Astrocyte (in vitro differentiated cells and primary cell): ENCODE measurements around the gene TST. TPM values are rescaled to one million over a fixed set of nuclear protein-coding genes. Genes with fewer than 3 reads are reported as not detected.

Source experiments
- DNase-seq: peaks from one replicate; pipeline ENCODE4 v3.0.0-alpha.2; 2010; ENCODE audit warnings: low read depth
- FAIRE-seq: peaks from 2 replicates; lab custom pipeline; 2011; peaks lifted over from hg19 to GRCh38; lab: Jason Lieb, UNC
- H2AFZ ChIP-seq: 2 replicates; pipeline ENCODE4 v1.6.0; 2012; ENCODE audit warnings: low read depth, low read length, inconsistent platforms
- H3K27ac ChIP-seq: 2 replicates; pipeline ENCODE4 v1.5.1; 2011; ENCODE audit warnings: low read depth, low read length, inconsistent platforms
- H3K27me3 ChIP-seq: 2 replicates; pipeline ENCODE4 v1.6.0; 2011; ENCODE audit warnings: low read length, inconsistent platforms; ENCODE audit not compliant: insufficient read depth
- H3K36me3 ChIP-seq: 2 replicates; pipeline ENCODE4 v1.5.1; 2011; ENCODE audit warnings: low read length, inconsistent platforms; ENCODE audit not compliant: insufficient read depth
- H3K4me1 ChIP-seq: 2 replicates; pipeline ENCODE4 v1.5.1; 2011; ENCODE audit warnings: low read length, inconsistent platforms; ENCODE audit not compliant: insufficient read depth
- H3K4me2 ChIP-seq: 2 replicates; pipeline ENCODE4 v1.6.0; 2012; ENCODE audit warnings: low read length, inconsistent platforms
- H3K4me3 ChIP-seq: 2 replicates; pipeline ENCODE4 v1.5.1; 2011; ENCODE audit warnings: low read depth, mild to moderate bottlenecking, low read length, inconsistent platforms; ENCODE audit not compliant: insufficient read depth
- H3K79me2 ChIP-seq: 2 replicates; pipeline ENCODE4 v1.6.0; 2012; ENCODE audit warnings: mild to moderate bottlenecking, low read length, inconsistent platforms; ENCODE audit not compliant: insufficient read depth
- H3K9ac ChIP-seq: 2 replicates; pipeline ENCODE4 v1.6.0; 2012; ENCODE audit warnings: mild to moderate bottlenecking, low read length, inconsistent platforms
- H3K9me3 ChIP-seq: 2 replicates; pipeline ENCODE4 v1.5.1; 2012; ENCODE audit warnings: low read depth, mild to moderate bottlenecking, low read length, inconsistent platforms; ENCODE audit not compliant: insufficient read depth
- H4K20me1 ChIP-seq: 2 replicates; pipeline ENCODE4 v1.6.0; 2012; ENCODE audit warnings: low read length, inconsistent platforms; ENCODE audit not compliant: insufficient read depth
- H3K27ac Mint-ChIP-seq: one replicate; pipeline ENCODE4 v1.8.0; 2021; ENCODE audit warnings: mild to moderate bottlenecking, mixed read lengths; ENCODE audit not compliant: unreplicated experiment
- H3K27me3 Mint-ChIP-seq: one replicate; pipeline ENCODE4 v1.8.0; 2021; ENCODE audit warnings: low read depth, mixed read lengths; ENCODE audit not compliant: unreplicated experiment
- H3K36me3 Mint-ChIP-seq: one replicate; pipeline ENCODE4 v1.8.0; 2021; ENCODE audit warnings: low read depth, mixed read lengths; ENCODE audit not compliant: unreplicated experiment
- H3K4me1 Mint-ChIP-seq: one replicate; pipeline ENCODE4 v1.8.0; 2021; ENCODE audit warnings: low read depth, mixed read lengths; ENCODE audit not compliant: unreplicated experiment
- H3K4me3 Mint-ChIP-seq: one replicate; pipeline ENCODE4 v1.8.0; 2021; ENCODE audit warnings: mild to moderate bottlenecking, moderate library complexity, mixed read lengths; ENCODE audit not compliant: unreplicated experiment
- H3K9me3 Mint-ChIP-seq: one replicate; pipeline ENCODE4 v1.8.0; 2021; ENCODE audit warnings: mild to moderate bottlenecking, mixed read lengths; ENCODE audit not compliant: unreplicated experiment
- EZH2 ChIP-seq: IDR thresholded peaks from 2 replicates; pipeline ENCODE4 v1.6.1; 2012; ENCODE audit warnings: mild to moderate bottlenecking, low read length, inconsistent platforms; ENCODE audit not compliant: insufficient read depth
- total RNA-seq: library from RNA; stranded (reverse); gene quantifications from 2 replicates; pipeline ENCODE4 v1.2.1, GENCODE V29; 2021
- TF ChIP-seq, protein P1 (sequence below): IDR thresholded peaks from 2 replicates; pipeline ENCODE4 v1.5.1; 2011; ENCODE audit warnings: low read depth, mild to moderate bottlenecking, inconsistent platforms, low read length, moderate library complexity; ENCODE audit not compliant: insufficient read depth

Gene TST
- total RNA-seq, 1 donor from 2014 or later, result 32.2 TPM

DNA sequence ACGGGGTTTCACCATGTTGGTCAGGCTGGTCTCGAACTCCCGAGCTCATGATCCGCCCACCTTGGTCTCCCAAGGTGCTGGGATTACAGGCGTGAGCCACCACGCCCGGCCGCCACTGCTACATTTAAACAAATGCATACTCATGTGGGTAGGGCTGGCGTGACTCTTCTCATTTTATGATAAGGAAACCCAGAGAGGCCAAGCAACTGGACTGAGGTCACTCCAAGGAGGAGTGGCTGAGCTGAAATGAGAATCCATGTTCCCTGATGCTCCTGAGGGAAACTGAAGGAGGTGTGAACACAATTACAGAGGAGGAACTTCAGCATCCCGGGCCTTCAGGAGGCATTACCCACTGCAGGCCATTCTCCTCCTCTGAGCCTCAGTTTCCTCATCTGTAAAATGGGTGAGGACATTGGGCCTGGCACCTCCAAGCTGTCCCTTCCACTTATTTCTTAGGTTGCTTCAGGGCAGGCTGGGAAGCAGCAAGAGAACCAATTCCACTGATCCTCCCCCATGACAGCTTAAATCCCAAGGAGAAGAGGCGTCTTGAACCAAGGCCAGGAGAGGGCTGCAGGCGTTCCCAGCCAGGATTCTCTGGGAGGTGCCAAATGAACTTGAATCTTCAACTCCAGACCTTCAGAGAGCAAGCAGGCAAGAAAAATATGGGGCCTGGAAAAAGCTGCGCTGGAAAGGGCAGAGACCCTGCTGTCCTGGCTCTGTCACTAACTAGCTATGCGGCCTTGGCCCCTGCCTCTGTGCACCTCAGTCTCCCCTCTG, 2.9 kb downstream of the TST start:
- Histone ChIP-seq H3K4me2 (no peak overlapping the region), H3K36me3 (no peaks in the 10 kb centered on the region), H4K20me1 (peaks cover 40% of the 10 kb centered on the region), H3K4me3 (no peak overlapping the region), H3K27me3 (no peaks in the 10 kb centered on the region), H3K4me1 (peaks cover 11% of the 10 kb centered on the region), H3K79me2 (peaks cover 28% of the 10 kb centered on the region), H3K9ac (no peak overlapping the region), H2AFZ (no peak overlapping the region), H3K9me3 (no peaks in the 10 kb centered on the region), H3K27ac (no peak overlapping the region)
- Mint-ChIP-seq H3K27ac (no peak overlapping the region), H3K4me1 (peaks cover 8% of the 10 kb centered on the region), H3K27me3 (no peaks in the 10 kb centered on the region), H3K9me3 (no peaks in the 10 kb centered on the region), H3K36me3 (peaks cover 7% of the 10 kb centered on the region), H3K4me3 (no peak overlapping the region)
- DNase-seq (no peak), FAIRE-seq (no peak)
- TF ChIP-seq, protein P1, sequence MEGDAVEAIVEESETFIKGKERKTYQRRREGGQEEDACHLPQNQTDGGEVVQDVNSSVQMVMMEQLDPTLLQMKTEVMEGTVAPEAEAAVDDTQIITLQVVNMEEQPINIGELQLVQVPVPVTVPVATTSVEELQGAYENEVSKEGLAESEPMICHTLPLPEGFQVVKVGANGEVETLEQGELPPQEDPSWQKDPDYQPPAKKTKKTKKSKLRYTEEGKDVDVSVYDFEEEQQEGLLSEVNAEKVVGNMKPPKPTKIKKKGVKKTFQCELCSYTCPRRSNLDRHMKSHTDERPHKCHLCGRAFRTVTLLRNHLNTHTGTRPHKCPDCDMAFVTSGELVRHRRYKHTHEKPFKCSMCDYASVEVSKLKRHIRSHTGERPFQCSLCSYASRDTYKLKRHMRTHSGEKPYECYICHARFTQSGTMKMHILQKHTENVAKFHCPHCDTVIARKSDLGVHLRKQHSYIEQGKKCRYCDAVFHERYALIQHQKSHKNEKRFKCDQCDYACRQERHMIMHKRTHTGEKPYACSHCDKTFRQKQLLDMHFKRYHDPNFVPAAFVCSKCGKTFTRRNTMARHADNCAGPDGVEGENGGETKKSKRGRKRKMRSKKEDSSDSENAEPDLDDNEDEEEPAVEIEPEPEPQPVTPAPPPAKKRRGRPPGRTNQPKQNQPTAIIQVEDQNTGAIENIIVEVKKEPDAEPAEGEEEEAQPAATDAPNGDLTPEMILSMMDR, result no peak
- no peak for TF ChIP-seq EZH2

DNA sequence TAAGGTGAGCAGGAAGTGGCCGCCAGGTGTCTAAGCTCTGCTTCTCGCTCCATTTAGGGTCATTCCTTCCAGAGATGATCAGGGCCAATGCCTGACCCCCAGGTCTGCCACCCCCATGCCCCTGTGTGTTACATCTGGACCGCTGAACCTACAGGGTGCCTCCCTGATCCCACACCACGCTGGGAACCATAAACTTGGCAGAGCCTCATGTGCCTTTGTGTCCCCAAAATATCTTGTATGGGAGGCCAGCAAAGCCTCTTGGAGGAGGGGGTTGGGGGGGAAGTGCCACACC, 3.7 kb downstream of the TST start:
- FAIRE-seq, result no peak

More for the DNA sequence above, 3.7 kb downstream of the TST start:
- Mint-ChIP-seq H3K4me3 (no peak overlapping the region), H3K9me3 (no peaks in the 10 kb centered on the region), H3K4me1 (peaks cover 8% of the 10 kb centered on the region), H3K36me3 (peaks cover 8% of the 10 kb centered on the region), H3K27ac (no peak overlapping the region), H3K27me3 (no peaks in the 10 kb centered on the region)
- H3K27ac ChIP-seq, result no peak overlapping the region
- DNase-seq, result no peak
- H3K4me3 ChIP-seq, result no peak overlapping the region
- H3K9ac ChIP-seq, result no peak overlapping the region
- peaks cover 9% of the 10 kb centered on the region for H3K4me1 ChIP-seq
- no peaks in the 10 kb centered on the region for H3K9me3 ChIP-seq
- H3K79me2 ChIP-seq, result peaks cover 24% of the 10 kb centered on the region
- no peaks in the 10 kb centered on the region for H3K27me3 ChIP-seq
- TF ChIP-seq EZH2, result no peak
- TF ChIP-seq, protein P1, result no peak
- no peaks in the 10 kb centered on the region for H3K36me3 ChIP-seq
- H2AFZ ChIP-seq, result no peak overlapping the region
- H4K20me1 ChIP-seq, result peaks cover 40% of the 10 kb centered on the region
- H3K4me2 ChIP-seq, result no peak overlapping the region
